GM13976 (cell line): ENCODE data around the gene PHYKPL.

Source experiments
- DNase-seq: peaks from one replicate; pipeline ENCODE4 v3.0.0; 2012; ENCODE audit warnings: low spot score
- CTCF ChIP-seq: IDR thresholded peaks from 2 replicates; pipeline ENCODE4 v1.5.1; 2012; ENCODE audit warnings: borderline replicate concordance, mild to moderate bottlenecking; ENCODE audit not compliant: insufficient read depth; ENCODE audit errors: extremely low read depth, missing control alignments, control extremely low read depth
- in situ Hi-C: fragments of 300-500 bp; cut with MboI; formaldehyde crosslinking; loops from one replicate; pipeline ENCODE4 v1.12.0; 2022; ENCODE audit warnings: low sequenced_read_pairs, mixed read lengths, inconsistent platforms; ENCODE audit not compliant: unreplicated experiment

Gene PHYKPL

GRCh38 chr5:178196986-178197385 is 35.6 kb downstream of the PHYKPL start:
- no peak for DNase-seq
- in situ Hi-C loops: no loop called here
- TF ChIP-seq CTCF: peak; percentile 29

GRCh38 chr5:178196281-178196812 is 36.3 kb downstream of the PHYKPL start:
- no peak for DNase-seq
- no peak for TF ChIP-seq CTCF
- in situ Hi-C loops: no loop called here

GRCh38 chr5:178194026-178194425 is 38.6 kb downstream of the PHYKPL start:
- no peak for TF ChIP-seq CTCF

GRCh38 chr5:178193251-178193809 is 39.3 kb downstream of the PHYKPL start:
- in situ Hi-C loops: no loop called here
- TF ChIP-seq CTCF: no peak
- no peak for DNase-seq

More at GRCh38 chr5:178194026-178194425, 38.6 kb downstream of the PHYKPL start:
- in situ Hi-C loops: no loop called here
- DNase-seq: no peak

GRCh38 chr5:178192787-178193186 is 39.8 kb downstream of the PHYKPL start:
- DNase-seq: no peak
- in situ Hi-C loops: no loop called here
- no peak for TF ChIP-seq CTCF

- in situ Hi-C loops: no loop called here
- no peak for TF ChIP-seq CTCF
- DNase-seq: no peak
Observed at GRCh38 chr5:178192244-178192643, 40.4 kb downstream of the PHYKPL start.
